NCI-H1436 (cell line): Measurements from ENCODE around the gene RCAN2.

Source experiments
- DNase-seq: peaks from one replicate; lab custom pipeline; 2025; lab: John Stamatoyannopoulos, UW

RCAN2 gene

GRCh38 chr6:46491628-46492547, 639 bp upstream of the RCAN2 start:
- peak; percentile 33 for DNase-seq

DNA sequence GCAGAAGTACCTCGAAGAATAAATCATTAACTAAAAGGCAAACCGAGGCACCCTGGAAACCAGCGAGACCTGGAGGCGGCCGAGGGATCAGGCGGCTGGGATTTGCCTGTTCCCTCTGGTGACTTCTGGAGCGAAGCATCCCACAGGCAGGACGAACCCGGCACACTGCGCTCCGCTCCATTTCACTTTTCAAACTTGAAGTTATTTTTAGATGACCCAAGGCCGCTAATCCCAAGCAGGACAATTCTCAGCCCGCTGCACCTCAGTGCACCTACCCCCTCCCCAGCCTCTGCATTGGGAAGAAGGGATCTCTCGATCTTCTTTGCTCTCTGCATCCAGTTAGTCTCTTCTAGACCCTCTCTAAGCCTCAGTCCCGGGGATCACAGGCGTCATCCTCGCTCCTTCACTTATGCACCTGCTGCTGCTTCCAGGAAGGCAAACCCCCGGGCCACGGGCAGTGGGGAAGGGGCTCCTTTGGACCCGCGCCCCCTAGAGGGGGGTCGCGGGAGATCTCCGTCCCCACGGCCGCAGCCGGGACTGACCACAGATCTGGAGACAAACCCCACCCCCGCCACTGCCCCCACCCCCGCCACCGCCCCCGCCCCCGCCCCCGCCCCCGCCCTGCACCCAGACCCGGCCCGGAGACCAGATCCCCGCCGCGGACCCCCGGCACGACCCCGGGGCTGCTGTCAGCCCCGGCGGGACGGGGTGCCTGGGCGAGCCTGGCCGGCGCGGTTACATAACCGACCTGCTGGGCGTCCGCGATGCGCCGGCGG, 636 bp downstream of the RCAN2 start:
- DNase-seq: peak; percentile 2

DNA sequence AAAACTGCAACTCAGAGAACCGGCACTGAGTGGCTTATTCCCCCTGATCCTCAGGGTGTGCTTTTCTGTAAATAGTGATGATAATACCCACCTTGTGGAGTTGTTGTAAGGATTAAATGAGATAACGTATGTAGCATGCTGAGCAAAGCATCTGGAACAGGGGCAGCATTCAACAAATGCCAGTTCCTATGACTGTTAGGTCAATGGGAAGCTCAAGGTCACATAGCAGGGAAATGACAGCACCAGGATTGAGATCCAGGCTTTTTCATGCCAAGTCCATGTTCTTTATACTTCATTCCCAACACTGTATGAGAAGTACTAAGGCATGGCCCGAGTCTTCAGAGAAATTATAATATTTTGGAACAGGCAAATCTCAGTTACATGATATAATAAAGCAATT, 5.1 kb downstream of the RCAN2 start:
- DNase-seq: no peak

DNA sequence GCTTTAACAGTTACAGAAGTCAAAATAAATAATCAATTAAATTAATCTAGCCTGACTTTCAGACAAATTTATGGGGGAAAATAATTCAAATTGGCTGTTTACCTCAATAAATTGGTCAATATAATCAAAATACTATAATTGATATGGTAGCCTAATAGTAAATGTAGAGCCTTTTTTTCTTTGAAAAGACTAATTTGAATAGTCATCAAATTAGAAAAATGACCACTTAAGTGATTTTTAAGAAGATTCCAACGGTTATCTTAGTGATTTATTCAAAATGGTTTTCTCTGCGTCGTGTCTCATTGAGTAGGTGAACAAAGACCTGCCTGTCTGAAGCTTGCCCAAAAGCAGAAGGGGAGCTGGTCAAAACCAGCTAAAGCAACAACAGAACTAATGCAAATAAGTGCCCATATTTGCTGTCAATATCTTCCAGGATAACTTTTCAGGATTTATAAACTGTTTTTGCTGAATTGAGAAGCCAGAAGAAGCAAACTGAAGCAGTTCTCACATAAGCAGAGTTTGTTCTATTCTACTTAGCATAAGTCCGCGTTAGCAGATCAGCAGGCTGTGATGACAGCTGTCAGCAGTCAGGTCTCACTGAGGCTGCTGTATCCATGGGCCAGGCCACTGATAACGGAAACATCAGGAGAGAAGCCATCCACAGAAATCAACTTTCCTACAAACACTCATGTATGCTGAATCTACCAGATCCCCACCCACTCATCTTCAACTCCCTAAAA, 7.0 kb downstream of the RCAN2 start:
- DNase-seq: no peak

GRCh38 chr6:46476301-46476700, 14.9 kb downstream of the RCAN2 start:
- no peak for DNase-seq

- DNase-seq: no peak
These were observed 17.4 kb downstream of the RCAN2 start for GRCh38 chr6:46473881-46474280.

GRCh38 chr6:46472243-46472642, 19.0 kb downstream of the RCAN2 start:
- no peak for DNase-seq

GRCh38 chr6:46469021-46469420, 22.2 kb downstream of the RCAN2 start:
- no peak for DNase-seq

DNA sequence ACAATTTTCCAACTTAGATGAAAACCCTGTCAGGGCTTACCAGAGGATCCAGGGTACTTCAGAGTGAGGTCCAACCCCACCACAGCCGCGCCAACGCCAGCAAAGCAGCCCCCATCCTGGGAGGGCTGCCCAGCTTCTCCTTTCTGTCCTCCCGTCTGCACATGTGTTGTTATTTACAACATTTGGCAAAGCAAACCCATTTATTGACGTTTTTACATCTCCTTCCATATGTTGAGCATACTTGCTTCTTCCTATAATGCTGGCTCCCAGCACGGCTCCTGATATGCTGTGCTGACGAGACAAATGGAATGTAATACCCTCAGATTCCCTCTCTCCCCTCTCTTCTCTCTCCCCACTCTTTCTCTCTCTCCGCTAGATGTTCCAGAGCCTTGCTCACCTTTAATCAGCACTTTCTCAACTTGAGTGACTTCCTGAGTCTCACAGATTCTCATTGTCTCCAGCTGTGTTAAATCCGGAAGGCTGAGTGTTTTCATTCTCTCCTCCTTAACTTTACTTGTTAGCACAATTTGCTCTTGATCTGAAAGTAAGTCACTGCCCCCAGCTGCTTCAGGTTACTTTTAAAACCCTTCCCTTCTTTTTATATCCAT, 22.7 kb downstream of the RCAN2 start:
- DNase-seq: no peak

GRCh38 chr6:46466570-46466969, 24.7 kb downstream of the RCAN2 start:
- DNase-seq: no peak

- no peak for DNase-seq
These were observed 25.7 kb downstream of the RCAN2 start for GRCh38 chr6:46465294-46466165.

- DNase-seq: no peak
These were observed 35.0 kb downstream of the RCAN2 start for GRCh38 chr6:46456297-46456696.

DNA sequence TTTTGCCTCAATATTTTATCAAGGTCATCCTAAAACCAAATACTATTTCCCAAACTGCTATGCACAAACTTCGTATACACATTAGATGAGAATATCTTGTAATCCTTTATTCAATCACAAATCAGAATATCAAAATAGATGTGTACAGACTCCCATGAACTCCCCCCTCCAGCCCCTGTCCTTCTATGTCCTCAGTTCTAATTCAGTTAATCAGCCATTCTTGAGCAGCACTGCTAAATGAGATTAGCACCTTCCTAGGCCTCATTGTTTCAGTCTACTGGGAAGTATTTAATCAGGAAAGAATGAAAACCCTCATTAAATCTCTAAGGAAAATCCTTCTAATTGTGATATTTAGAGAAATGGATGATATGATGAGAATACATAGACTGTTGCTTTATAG, 36.6 kb downstream of the RCAN2 start:
- no peak for DNase-seq

GRCh38 chr6:46453741-46454316, 37.4 kb downstream of the RCAN2 start:
- DNase-seq: no peak

DNA sequence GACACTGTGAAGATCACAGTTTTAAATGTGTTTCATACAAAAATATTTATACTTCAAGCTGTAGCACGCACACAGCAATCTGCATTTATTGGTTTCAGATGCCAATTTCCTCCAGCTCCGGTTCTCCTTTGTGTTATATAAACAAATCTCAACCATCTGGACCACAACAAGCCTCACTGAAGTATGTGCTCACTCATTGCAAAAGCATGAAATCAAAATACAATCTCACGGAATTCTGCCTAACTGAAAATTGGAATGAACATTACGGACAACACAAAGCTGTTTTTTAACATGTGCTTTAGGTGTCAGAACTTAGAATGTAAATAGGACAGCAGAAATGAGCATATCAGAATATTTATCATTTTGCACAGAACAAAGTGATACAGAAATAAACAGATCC, 38.0 kb downstream of the RCAN2 start:
- no peak for DNase-seq

- DNase-seq: no peak
These were observed 38.8 kb downstream of the RCAN2 start for GRCh38 chr6:46452312-46452917.

DNA sequence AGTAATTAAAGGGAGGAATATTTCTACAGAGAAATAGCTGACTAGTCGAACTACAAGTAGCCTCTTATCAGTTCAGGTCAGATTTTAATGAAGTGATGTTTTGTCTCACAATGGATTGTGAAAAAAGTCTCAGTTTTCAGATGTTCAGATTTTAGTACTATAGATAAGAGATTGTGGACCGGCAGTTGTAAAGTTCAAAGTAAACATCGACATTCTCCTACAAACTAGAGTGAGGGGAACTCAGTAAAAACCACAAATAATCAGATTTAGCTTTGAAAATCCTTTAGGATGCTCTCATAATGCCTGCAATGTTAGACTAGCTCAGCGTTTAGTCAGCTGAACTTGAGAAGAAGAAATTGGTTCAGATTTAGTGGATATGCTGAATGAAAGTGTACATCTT, 39.9 kb downstream of the RCAN2 start:
- no peak for DNase-seq

DNA sequence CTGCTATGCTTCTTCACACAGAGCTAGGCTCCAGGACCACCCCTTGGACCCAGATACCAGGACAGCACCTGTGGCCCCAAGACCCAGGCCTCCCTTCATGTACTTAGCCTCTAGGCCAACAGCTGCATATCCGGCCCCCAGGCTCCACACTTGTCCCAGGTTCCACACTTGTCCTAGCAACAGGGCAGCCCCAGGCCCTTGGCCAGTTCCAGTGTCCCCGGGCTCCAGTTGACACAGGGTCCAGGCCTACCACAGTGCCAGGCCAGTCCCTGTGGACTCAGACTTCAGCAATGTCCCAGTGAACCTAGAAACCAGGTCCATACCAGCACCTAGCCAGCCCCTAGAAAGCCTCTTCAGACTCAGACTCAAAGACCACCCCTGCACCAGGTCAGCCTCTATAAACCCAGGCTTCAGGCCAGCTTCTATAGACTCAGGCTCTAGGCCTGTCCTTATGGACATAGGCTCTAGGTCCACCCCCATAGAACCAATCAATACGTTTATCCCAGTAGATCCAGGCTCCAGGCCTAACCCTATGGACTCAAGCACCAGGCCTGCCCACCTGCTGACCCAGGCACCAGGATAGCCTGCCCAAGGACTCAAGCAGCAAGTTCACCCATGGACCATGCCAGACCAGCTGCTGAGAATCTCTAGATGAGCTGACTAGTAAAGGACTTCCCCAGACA, 46.3 kb downstream of the RCAN2 start:
- DNase-seq: no peak

DNA sequence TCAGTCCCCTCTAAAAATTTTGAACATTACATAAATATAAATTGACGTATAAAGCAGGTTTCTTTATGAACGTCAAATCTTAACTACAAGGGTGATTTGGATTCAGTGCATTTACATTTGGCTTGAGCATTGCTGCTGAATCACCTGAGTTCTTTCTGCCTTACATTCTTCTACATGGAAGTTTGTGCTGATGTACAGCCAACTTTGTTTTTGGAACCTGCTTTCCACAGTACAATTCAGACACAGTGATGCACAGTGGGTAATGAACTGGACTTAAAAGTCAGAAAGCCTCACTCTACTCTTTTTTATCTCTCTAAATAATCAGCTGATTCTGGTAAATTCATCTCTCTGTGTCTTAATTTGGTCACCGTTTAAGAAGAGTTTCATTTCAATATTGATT, 47.6 kb downstream of the RCAN2 start:
- no peak for DNase-seq

DNA sequence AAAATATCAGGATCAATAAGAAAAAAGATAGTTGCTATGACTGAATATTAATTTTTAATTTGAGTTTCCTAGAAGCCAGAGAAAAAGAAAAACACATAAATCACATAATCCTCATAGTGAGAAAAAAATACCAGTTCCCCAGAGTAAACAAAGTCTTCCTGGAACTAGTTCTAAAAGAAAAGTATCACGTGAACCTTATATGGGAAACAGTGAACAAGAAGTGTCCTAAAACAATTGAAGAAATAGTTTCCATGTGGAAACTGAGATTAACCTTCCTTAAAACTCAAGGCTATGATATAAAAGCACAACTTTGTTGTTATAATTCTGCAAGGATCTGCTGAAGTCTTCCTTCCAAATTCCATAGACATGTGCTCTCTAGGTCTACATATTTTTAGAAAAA, 50.6 kb downstream of the RCAN2 start:
- no peak for DNase-seq
